Fibroblast of villous mesenchyme (primary cell): ENCODE data around the gene NLGN1. TPM values are rescaled to one million over a fixed set of nuclear protein-coding genes. Genes with fewer than 3 reads are reported as not detected.

ENCODE experiments used
- DNase-seq: peaks from one replicate; pipeline ENCODE4 v3.0.0-alpha.2; 2010; ENCODE audit warnings: low read depth
- H3K4me3 ChIP-seq: 2 replicates; pipeline ENCODE4 v1.5.1; 2011; ENCODE audit warnings: low read depth, mild to moderate bottlenecking, low read length
- total RNA-seq: library from RNA; depleted of rRNA; stranded (reverse); fragments of >200 nt; gene quantifications from 2 replicates; pipeline ENCODE4 v1.2.3, GENCODE V29; 2012
- TF ChIP-seq, protein P1 (sequence below): IDR thresholded peaks from 2 replicates; pipeline ENCODE4 v1.5.1; 2012; ENCODE audit warnings: low read depth, mild to moderate bottlenecking, low read length; ENCODE audit not compliant: insufficient read depth

NLGN1 gene
- total RNA-seq, 1 donor = 18.1 TPM

DNA sequence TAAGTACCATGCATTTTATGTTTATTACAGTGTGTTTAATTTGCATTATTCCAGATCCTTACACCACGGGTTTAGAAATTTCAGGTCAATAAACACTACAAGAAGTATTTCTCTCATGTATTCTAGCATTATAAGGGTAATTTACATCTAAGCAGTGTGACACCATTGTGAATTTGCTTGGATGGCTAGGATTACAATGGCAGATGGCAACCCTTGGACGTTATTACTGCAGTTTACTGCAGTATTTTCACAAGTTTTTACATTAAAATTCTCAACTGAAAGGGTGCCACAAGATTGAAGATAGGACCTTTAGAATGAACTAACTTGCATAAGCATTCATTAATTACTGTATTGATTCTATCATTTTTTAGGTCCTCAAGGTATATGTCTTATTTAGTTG, 538.8 kb downstream of the NLGN1 start:
- H3K4me3 ChIP-seq = no peak overlapping the region
- TF ChIP-seq, protein P1, sequence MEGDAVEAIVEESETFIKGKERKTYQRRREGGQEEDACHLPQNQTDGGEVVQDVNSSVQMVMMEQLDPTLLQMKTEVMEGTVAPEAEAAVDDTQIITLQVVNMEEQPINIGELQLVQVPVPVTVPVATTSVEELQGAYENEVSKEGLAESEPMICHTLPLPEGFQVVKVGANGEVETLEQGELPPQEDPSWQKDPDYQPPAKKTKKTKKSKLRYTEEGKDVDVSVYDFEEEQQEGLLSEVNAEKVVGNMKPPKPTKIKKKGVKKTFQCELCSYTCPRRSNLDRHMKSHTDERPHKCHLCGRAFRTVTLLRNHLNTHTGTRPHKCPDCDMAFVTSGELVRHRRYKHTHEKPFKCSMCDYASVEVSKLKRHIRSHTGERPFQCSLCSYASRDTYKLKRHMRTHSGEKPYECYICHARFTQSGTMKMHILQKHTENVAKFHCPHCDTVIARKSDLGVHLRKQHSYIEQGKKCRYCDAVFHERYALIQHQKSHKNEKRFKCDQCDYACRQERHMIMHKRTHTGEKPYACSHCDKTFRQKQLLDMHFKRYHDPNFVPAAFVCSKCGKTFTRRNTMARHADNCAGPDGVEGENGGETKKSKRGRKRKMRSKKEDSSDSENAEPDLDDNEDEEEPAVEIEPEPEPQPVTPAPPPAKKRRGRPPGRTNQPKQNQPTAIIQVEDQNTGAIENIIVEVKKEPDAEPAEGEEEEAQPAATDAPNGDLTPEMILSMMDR = no peak
- no peak for DNase-seq

DNA sequence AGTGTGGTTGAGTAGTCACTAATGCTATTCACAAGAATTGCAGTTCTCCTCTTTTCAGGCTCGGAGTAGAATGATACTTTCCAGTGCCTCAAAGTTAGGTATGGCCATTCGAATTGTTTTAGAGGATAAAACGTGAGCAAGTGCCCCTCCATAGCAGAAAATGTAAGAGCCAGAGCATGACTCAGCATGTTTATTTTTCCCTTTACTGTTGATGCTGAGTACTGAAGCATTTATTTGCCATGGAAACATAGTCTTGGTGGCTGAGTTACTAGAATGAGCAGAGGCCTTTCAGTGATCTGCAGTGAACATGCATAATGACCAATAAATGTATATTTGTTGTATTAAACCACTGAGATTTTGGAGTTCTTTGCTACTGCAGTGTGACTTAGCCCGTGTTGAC, 540.6 kb downstream of the NLGN1 start:
- TF ChIP-seq, protein P1 = no peak
- DNase-seq = peak; percentile 47
- H3K4me3 ChIP-seq = no peak overlapping the region

DNA sequence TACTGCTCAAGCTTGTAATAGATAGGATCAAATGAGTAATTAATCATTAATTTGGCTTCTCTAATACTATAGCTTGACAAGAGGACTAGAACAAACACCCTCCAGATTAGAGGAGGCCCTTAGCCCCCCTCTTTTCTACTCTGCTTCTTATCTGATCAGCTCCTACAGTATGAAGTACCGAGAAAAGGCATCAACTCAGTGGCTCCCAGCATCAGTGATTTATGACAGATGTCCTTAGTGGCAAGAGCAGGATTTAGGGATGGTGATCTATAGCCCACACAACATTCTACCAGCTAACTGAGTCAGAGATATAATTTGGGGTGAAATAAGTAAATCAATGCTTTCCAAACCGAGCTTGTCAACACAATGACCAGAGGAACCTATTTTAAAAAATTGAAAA, 541.1 kb downstream of the NLGN1 start:
- DNase-seq = no peak
- H3K4me3 ChIP-seq = no peak overlapping the region
- TF ChIP-seq, protein P1 = no peak

DNA sequence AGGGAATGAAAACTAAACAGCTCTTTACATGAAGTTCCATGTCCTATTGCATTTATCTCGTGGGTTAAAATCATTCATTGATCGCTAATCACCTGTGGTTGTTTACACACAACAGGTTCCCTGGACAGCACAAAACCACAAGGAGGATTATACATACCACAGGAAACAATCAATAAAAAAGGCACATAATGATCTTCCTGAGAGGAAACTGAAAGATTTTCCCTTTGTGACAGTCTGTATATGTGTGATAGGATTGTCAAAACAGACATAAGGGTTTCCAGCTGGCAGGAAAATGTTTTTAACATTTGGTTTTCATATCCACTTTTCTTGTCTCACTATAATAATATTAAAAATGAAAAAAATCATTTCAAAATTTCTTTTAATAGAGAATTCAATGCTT, 541.8 kb downstream of the NLGN1 start:
- TF ChIP-seq, protein P1 = no peak
- no peak overlapping the region for H3K4me3 ChIP-seq
- DNase-seq = no peak

DNA sequence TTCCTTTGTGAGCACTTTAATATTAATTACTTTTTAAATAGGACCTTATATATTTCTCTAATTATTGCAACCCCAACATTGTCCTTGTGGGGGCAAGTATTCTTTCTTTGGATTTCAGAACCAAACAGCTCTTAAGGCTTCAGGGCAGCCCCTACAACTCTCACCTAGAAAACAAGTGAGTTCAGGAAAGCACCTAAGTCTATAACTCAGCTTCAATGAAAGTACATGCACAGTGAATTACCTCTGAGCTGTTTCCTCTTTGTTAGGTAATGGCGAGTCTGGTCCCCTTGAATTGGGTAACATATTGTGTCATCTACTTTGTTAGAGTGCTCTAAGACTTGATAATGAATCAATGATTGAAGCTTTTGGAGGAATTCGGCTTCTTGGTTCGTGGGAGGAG, 545.7 kb downstream of the NLGN1 start:
- no peak overlapping the region for H3K4me3 ChIP-seq
- no peak for DNase-seq
- TF ChIP-seq, protein P1 = no peak

DNA sequence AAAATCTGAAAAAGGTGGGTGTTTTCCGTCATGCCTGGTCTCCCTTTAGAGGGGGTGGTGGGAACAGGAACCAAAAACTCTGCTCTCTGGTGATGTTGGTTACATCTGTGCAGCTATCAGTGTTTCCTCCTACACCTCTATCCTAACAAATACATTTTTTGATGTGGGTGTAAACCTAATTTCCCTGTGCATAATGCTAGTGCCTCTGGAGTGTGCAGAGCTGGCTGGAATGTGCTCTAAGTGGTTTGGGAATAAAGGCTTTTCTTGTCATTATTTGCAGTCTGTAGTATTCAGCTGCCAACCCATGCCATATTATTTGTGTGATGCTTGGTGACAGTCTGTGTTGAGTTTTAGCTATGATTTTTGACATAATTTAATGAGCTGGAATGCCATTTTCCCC, 547.6 kb downstream of the NLGN1 start:
- no peak for DNase-seq
- no peak overlapping the region for H3K4me3 ChIP-seq
- TF ChIP-seq, protein P1 = no peak

DNA sequence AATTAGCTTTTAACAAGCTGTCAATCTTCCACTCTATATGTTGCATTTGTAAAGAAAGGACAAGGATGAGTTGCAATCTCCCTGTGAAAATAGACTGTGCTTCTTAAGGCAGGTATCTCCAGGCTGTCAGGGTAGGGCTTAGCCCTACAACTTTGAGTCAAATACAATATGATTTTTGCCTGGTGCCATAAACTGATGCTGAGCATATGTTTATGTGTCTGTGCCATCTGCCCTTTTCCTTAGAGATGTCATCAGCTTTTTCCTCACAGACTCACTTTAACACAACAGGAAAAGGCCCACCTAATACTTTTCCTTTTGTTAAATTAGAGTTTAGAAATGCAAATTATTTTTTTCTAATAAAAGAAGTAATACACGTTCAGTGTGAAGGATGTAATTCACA, 548.3 kb downstream of the NLGN1 start:
- DNase-seq = no peak
- TF ChIP-seq, protein P1 = no peak
- no peak overlapping the region for H3K4me3 ChIP-seq
